K562 (cell line): ENCODE measurements around the gene NUSAP1. TPM values are rescaled to one million over a fixed set of nuclear protein-coding genes. Genes with fewer than 3 reads are reported as not detected.
A peak's percentile ranks its signal among the peaks of the same experiment; 100 is the strongest.

Experiments used
- ADNP ChIP-seq: fragments of 200-800 bp; sonication (Bioruptor generic); IDR thresholded peaks from 2 replicates; pipeline ENCODE4 v1.6.1; 2016; ENCODE audit warnings: missing genetic modification characterization, missing compliant biosample characterization
- FOS ChIP-seq: IDR thresholded peaks from 3 replicates; pipeline ENCODE4 v1.6.1; 2011; ENCODE audit not compliant: insufficient read length; ENCODE audit errors: extremely low read depth
- GATAD2A ChIP-seq: fragments of 450-650 bp; IDR thresholded peaks from 2 replicates; pipeline ENCODE4 v1.6.1; 2017
- MYC ChIP-seq, 2 experiments: fragments of 250-450 bp in 1 of 2; sonication (Bioruptor Pico) in 1 of 2; IDR thresholded peaks; 2 replicates each; pipeline versions ENCODE4 v1.5.1 to v1.6.1; 2012 to 2021; ENCODE audit warnings: low read depth in 2 of 2, borderline replicate concordance in 1 of 2, improper control_type of control experiment in 1 of 2, low read length in 1 of 2, mild to moderate bottlenecking in 1 of 2, moderate library complexity in 1 of 2
- ZEB2 ChIP-seq: fragments of 450-650 bp; IDR thresholded peaks from 2 replicates; pipeline ENCODE4 v1.6.1; 2016
- ZNF197 ChIP-seq: fragments of 200-800 bp; sonication (Bioruptor generic); IDR thresholded peaks from 2 replicates; pipeline ENCODE4 v1.6.1; 2016; ENCODE audit warnings: low read depth, missing genetic modification characterization, missing compliant biosample characterization
- ZNF232 ChIP-seq: sonication (generic); formaldehyde crosslinking; IDR thresholded peaks from 2 replicates; pipeline ENCODE4 v1.8.0; 2022; ENCODE audit warnings: mild to moderate bottlenecking, missing genetic modification reagents
- polyA plus RNA-seq, 8 experiments: library from polyadenylated mRNA; depleted of rRNA in 4 of 8; stranded (reverse) in 5 of 8; unstranded in 3 of 8; fragments of >200 nt; fragmentation: Nextera tagmentation in 2 of 8; fragmentation: Illumina TruSeq in 1 of 8; extraction: Ambion mirVana in 2 of 8; extraction: Trizol in 1 of 8; gene quantifications; 2 replicates each; pipeline versions ENCODE4 v1.2.1 to v1.2.3, GENCODE V29; 2011 to 2014; ENCODE audit warnings: inconsistent platforms in 1 of 8, missing spikeins in 1 of 8
- total RNA-seq, 7 experiments: library from RNA; depleted of rRNA in 6 of 7; stranded (reverse); fragments of >200 nt in 6 of 7; fragmentation: Illumina TruSeq in 2 of 7; extraction: Trizol in 2 of 7; gene quantifications; 2 replicates each; pipeline versions ENCODE4 v1.2.1 to v1.2.3, GENCODE V29; 2011 to 2021; ENCODE audit warnings: low replicate concordance in 1 of 7
- TF ChIP-seq, protein P1 (sequence below): fragments of 200-600 bp; sonication (generic); IDR thresholded peaks from one replicate; pipeline ENCODE4 v1.6.1; 2012; ENCODE audit warnings: mild to moderate bottlenecking, low read depth, low read length, inconsistent platforms
- TF ChIP-seq, protein P2 (sequence below): sonication (generic); formaldehyde crosslinking; IDR thresholded peaks from 2 replicates; pipeline ENCODE4 v1.8.1; 2023; ENCODE audit warnings: missing genetic modification reagents, mild to moderate bottlenecking, borderline replicate concordance

Gene NUSAP1
- total and polyA plus RNA-seq, 9 of the 15 experiments (the other 6 are each of a cell fraction or from before 2014, with no cell fraction given): 119 to 266 (median 227) TPM

DNA sequence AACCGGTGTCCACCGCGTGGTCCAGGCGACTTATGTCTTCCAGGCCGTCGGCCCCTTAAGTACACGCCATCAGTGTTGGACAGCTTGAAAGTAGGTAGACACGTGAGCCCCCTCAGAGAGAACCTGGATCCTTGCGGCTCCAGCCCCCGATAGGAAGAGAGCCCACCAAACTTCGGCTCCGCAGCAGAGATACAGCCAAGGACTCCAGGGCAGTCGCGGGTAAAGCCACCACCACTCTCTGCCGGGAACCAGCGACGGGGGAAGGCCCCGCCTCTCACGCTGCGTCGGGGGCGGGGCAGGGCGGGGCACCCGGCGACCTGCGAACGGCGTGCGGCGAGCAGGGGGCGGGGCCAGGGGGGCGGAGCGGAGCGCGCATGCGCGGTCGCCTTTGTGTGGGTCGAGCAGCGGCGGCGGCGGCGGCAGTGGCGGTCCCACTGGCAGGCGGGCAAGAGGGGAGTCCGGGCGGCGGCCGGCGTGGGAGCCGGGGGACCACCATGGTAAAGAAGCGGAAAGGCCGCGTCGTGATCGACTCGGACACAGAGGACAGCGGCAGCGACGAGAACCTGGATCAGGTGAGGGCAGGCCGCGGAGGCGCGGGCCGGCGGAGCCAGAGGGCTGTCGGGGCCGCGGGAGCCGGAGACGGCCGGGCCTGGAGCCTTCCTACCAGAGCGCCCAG, 84.2 kb downstream of the NUSAP1 start, which contains the start of gene RTF1 (continued):
- TF ChIP-seq, protein P1, sequence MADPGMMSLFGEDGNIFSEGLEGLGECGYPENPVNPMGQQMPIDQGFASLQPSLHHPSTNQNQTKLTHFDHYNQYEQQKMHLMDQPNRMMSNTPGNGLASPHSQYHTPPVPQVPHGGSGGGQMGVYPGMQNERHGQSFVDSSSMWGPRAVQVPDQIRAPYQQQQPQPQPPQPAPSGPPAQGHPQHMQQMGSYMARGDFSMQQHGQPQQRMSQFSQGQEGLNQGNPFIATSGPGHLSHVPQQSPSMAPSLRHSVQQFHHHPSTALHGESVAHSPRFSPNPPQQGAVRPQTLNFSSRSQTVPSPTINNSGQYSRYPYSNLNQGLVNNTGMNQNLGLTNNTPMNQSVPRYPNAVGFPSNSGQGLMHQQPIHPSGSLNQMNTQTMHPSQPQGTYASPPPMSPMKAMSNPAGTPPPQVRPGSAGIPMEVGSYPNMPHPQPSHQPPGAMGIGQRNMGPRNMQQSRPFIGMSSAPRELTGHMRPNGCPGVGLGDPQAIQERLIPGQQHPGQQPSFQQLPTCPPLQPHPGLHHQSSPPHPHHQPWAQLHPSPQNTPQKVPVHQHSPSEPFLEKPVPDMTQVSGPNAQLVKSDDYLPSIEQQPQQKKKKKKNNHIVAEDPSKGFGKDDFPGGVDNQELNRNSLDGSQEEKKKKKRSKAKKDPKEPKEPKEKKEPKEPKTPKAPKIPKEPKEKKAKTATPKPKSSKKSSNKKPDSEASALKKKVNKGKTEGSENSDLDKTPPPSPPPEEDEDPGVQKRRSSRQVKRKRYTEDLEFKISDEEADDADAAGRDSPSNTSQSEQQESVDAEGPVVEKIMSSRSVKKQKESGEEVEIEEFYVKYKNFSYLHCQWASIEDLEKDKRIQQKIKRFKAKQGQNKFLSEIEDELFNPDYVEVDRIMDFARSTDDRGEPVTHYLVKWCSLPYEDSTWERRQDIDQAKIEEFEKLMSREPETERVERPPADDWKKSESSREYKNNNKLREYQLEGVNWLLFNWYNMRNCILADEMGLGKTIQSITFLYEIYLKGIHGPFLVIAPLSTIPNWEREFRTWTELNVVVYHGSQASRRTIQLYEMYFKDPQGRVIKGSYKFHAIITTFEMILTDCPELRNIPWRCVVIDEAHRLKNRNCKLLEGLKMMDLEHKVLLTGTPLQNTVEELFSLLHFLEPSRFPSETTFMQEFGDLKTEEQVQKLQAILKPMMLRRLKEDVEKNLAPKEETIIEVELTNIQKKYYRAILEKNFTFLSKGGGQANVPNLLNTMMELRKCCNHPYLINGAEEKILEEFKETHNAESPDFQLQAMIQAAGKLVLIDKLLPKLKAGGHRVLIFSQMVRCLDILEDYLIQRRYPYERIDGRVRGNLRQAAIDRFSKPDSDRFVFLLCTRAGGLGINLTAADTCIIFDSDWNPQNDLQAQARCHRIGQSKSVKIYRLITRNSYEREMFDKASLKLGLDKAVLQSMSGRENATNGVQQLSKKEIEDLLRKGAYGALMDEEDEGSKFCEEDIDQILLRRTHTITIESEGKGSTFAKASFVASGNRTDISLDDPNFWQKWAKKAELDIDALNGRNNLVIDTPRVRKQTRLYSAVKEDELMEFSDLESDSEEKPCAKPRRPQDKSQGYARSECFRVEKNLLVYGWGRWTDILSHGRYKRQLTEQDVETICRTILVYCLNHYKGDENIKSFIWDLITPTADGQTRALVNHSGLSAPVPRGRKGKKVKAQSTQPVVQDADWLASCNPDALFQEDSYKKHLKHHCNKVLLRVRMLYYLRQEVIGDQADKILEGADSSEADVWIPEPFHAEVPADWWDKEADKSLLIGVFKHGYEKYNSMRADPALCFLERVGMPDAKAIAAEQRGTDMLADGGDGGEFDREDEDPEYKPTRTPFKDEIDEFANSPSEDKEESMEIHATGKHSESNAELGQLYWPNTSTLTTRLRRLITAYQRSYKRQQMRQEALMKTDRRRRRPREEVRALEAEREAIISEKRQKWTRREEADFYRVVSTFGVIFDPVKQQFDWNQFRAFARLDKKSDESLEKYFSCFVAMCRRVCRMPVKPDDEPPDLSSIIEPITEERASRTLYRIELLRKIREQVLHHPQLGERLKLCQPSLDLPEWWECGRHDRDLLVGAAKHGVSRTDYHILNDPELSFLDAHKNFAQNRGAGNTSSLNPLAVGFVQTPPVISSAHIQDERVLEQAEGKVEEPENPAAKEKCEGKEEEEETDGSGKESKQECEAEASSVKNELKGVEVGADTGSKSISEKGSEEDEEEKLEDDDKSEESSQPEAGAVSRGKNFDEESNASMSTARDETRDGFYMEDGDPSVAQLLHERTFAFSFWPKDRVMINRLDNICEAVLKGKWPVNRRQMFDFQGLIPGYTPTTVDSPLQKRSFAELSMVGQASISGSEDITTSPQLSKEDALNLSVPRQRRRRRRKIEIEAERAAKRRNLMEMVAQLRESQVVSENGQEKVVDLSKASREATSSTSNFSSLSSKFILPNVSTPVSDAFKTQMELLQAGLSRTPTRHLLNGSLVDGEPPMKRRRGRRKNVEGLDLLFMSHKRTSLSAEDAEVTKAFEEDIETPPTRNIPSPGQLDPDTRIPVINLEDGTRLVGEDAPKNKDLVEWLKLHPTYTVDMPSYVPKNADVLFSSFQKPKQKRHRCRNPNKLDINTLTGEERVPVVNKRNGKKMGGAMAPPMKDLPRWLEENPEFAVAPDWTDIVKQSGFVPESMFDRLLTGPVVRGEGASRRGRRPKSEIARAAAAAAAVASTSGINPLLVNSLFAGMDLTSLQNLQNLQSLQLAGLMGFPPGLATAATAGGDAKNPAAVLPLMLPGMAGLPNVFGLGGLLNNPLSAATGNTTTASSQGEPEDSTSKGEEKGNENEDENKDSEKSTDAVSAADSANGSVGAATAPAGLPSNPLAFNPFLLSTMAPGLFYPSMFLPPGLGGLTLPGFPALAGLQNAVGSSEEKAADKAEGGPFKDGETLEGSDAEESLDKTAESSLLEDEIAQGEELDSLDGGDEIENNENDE: no peak
- TF ChIP-seq GATAD2A: no peak
- TF ChIP-seq ZNF197 (CRISPR knock-in tag): no peak
- TF ChIP-seq ZEB2: no peak
- TF ChIP-seq, protein P2, sequence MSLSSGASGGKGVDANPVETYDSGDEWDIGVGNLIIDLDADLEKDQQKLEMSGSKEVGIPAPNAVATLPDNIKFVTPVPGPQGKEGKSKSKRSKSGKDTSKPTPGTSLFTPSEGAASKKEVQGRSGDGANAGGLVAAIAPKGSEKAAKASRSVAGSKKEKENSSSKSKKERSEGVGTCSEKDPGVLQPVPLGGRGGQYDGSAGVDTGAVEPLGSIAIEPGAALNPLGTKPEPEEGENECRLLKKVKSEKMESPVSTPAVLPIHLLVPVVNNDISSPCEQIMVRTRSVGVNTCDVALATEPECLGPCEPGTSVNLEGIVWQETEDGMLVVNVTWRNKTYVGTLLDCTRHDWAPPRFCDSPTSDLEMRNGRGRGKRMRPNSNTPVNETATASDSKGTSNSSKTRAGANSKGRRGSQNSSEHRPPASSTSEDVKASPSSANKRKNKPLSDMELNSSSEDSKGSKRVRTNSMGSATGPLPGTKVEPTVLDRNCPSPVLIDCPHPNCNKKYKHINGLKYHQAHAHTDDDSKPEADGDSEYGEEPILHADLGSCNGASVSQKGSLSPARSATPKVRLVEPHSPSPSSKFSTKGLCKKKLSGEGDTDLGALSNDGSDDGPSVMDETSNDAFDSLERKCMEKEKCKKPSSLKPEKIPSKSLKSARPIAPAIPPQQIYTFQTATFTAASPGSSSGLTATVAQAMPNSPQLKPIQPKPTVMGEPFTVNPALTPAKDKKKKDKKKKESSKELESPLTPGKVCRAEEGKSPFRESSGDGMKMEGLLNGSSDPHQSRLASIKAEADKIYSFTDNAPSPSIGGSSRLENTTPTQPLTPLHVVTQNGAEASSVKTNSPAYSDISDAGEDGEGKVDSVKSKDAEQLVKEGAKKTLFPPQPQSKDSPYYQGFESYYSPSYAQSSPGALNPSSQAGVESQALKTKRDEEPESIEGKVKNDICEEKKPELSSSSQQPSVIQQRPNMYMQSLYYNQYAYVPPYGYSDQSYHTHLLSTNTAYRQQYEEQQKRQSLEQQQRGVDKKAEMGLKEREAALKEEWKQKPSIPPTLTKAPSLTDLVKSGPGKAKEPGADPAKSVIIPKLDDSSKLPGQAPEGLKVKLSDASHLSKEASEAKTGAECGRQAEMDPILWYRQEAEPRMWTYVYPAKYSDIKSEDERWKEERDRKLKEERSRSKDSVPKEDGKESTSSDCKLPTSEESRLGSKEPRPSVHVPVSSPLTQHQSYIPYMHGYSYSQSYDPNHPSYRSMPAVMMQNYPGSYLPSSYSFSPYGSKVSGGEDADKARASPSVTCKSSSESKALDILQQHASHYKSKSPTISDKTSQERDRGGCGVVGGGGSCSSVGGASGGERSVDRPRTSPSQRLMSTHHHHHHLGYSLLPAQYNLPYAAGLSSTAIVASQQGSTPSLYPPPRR (CRISPR knock-in tag): 0 out of 2 replicates have a peak, but pooled peaks have one; percentile 44
- TF ChIP-seq MYC (IDR thresholded peaks at IDR 0.05; ENCODE audit: low read depth, low read length): peak; percentile 98
- peak; percentile 95; the same call in 1 of the 2 replicates for TF ChIP-seq MYC (CRISPR knock-in tag; IDR thresholded peaks at IDR 0.05; ENCODE audit: borderline replicate concordance, low read depth)
- TF ChIP-seq ZNF232 (CRISPR knock-in tag): 0 out of 2 replicates have a peak, but pooled peaks have one; percentile 39
- no peak for TF ChIP-seq FOS
- no peak for TF ChIP-seq ADNP (tag)
